Lower leg skin (tissue), 3 donors: ENCODE data around the gene PEX11G.

Experiments used
- CTCF ChIP-seq, 3 donors: fragments of 450-650 bp; IDR thresholded peaks; one replicate each; pipeline ENCODE4 v1.5.1; 2016; ENCODE audit warnings: antibody characterized with exemption in 3 of 3, mild to moderate bottlenecking in 3 of 3, moderate library complexity in 2 of 3
- POLR2A ChIP-seq, 2 donors: fragments of 450-650 bp; IDR thresholded peaks; one replicate each; pipeline ENCODE4 v1.6.1; 2016 to 2017; ENCODE audit warnings: antibody characterized with exemption in 2 of 2, mild to moderate bottlenecking in 1 of 2, moderate library complexity in 1 of 2

- TF ChIP-seq CTCF (IDR thresholded peaks at IDR 0.05) (no peak), POLR2A (IDR thresholded peaks at IDR 0.05) (no peak)
Measured at GRCh38 chr19:7467009-7467989, 21.5 kb downstream of the PEX11G start.
